Naive thymus-derived CD4-positive, alpha-beta T cell (primary cell): ENCODE results near the gene MTPN. TPM values are rescaled to one million over a fixed set of nuclear protein-coding genes. Genes with fewer than 3 reads are reported as not detected.

Experiments
- ATAC-seq: fragments of 150-1000 bp; cut with Tn5 transposase; 2 replicates; pipeline ENCODE4 v1.10.0; 2021; ENCODE audit warnings: mild to moderate bottlenecking, moderate library complexity
- CTCF ChIA-PET: fragments of 350-600 bp; sonication (Branson Sonifier 250); formaldehyde crosslinking; loops from one replicate; lab custom pipeline; 2021; ENCODE audit warnings: antibody characterized with exemption; lab: Charles Lee
- POLR2A ChIA-PET: fragments of 350-600 bp; sonication (Branson Sonifier 250); formaldehyde crosslinking; loops from one replicate; lab custom pipeline; 2021; ENCODE audit warnings: antibody characterized with exemption, inconsistent platforms; lab: Charles Lee
- DNase-seq, 9 donors: peaks; one replicate each; pipeline versions ENCODE4 v3.0.0 to v3.0.0-alpha.2; 2020 to 2022; ENCODE audit warnings: mixed read lengths in 1 of 9
- H3K27ac ChIP-seq: one replicate; pipeline ENCODE4 v1.7.0; 2013; ENCODE audit warnings: mild to moderate bottlenecking, low read depth, low read length, moderate library complexity
- H3K27me3 ChIP-seq, 2 donors: one replicate each; pipeline ENCODE4 v1.7.0; 2013; ENCODE audit warnings: low read length in 2 of 2, mild to moderate bottlenecking in 2 of 2, moderate library complexity in 2 of 2; ENCODE audit not compliant: control insufficient read depth in 2 of 2, insufficient read depth in 2 of 2
- H3K36me3 ChIP-seq, 3 experiments: 1 replicate in 2 of 3; 2 replicates in 1 of 3; pipeline ENCODE4 v1.7.0; 2013; ENCODE audit warnings: low read length in 3 of 3, mild to moderate bottlenecking in 3 of 3, moderate library complexity in 1 of 3; ENCODE audit not compliant: insufficient read depth in 3 of 3, control insufficient read depth in 2 of 3
- H3K4me1 ChIP-seq, 2 donors: one replicate each; pipeline ENCODE4 v1.7.0; 2013; ENCODE audit warnings: low read length in 2 of 2, mild to moderate bottlenecking in 2 of 2, moderate library complexity in 1 of 2; ENCODE audit not compliant: control insufficient read depth in 2 of 2, insufficient read depth in 2 of 2
- H3K4me3 ChIP-seq: 2 replicates; pipeline ENCODE4 v1.7.0; 2013; ENCODE audit warnings: mild to moderate bottlenecking, low read length
- H3K9me3 ChIP-seq, 3 experiments: 1 replicate in 2 of 3; 2 replicates in 1 of 3; pipeline ENCODE4 v1.7.0; 2013; ENCODE audit warnings: low read length in 3 of 3; ENCODE audit not compliant: control insufficient read depth in 2 of 3
- H3K27ac Mint-ChIP-seq, 9 donors: one replicate each; pipeline ENCODE4 v1.8.0; 2020 to 2022; ENCODE audit warnings: mixed read lengths in 9 of 9, mild to moderate bottlenecking in 8 of 9, moderate library complexity in 5 of 9, inconsistent platforms in 2 of 9
- H3K27me3 Mint-ChIP-seq, 5 donors: one replicate each; pipeline ENCODE4 v1.8.0; 2021 to 2022; ENCODE audit warnings: mixed read lengths in 5 of 5, mild to moderate bottlenecking in 1 of 5
- H3K36me3 Mint-ChIP-seq, 5 donors: one replicate each; pipeline ENCODE4 v1.8.0; 2020 to 2022; ENCODE audit warnings: mixed read lengths in 5 of 5, mild to moderate bottlenecking in 3 of 5, inconsistent platforms in 1 of 5
- H3K4me1 Mint-ChIP-seq, 7 donors: one replicate each; pipeline ENCODE4 v1.8.0; 2020 to 2022; ENCODE audit warnings: mixed read lengths in 7 of 7, mild to moderate bottlenecking in 3 of 7, inconsistent platforms in 1 of 7
- H3K4me3 Mint-ChIP-seq, 10 donors: one replicate each; pipeline ENCODE4 v1.8.0; 2020 to 2022; ENCODE audit warnings: mild to moderate bottlenecking in 10 of 10, mixed read lengths in 10 of 10, moderate library complexity in 6 of 10, inconsistent platforms in 2 of 10
- H3K9me3 Mint-ChIP-seq, 11 donors: one replicate each; pipeline ENCODE4 v1.8.0; 2020 to 2022; ENCODE audit warnings: mixed read lengths in 11 of 11, mild to moderate bottlenecking in 4 of 11, inconsistent platforms in 1 of 11, moderate library complexity in 1 of 11
- intact Hi-C, 2 donors: fragments of 100-400 bp; cut with micrococcal nuclease; formaldehyde crosslinking; loops; one replicate each; pipeline ENCODE4 v1.15.1; 2023
- polyA plus RNA-seq, 2 donors: library from polyadenylated mRNA; unstranded; fragments of 300-500 nt; fragmentation: Illumina TruSeq; gene quantifications; one replicate each; pipeline ENCODE4 v1.2.3, GENCODE V29; 2021
- total RNA-seq, 6 experiments: library from RNA in 5 of 6; stranded (reverse) in 5 of 6; gene quantifications; 1 replicate in 5 of 6; 2 replicates in 1 of 6; pipeline ENCODE4 v1.2.3 and lab custom pipeline; 2021 to 2026

The MTPN gene
- total and polyA plus RNA-seq, 7 experiments from 2014 or later = 49.9 to 117 (median 80.7) TPM

- DNase-seq (no peak), ATAC-seq (no peak)
- Mint-ChIP-seq H3K4me1 (peaks cover 29 to 88% (median 81%) of the 10 kb centered on the region in 7 donors), H3K27me3 (no peaks in the 10 kb centered on the region), H3K4me3 (peak overlapping the region in 1 of 10 donors; percentile 13), H3K9me3 (peaks cover 0 to 1% (median 0%) of the 10 kb centered on the region in 11 donors), H3K27ac (peak overlapping the region in 2 of 9 donors; percentile 5 to 81), H3K36me3 (peaks cover 0 to 56% (median 23%) of the 10 kb centered on the region in 5 donors)
- no peaks in the 10 kb centered on the region for H3K9me3 ChIP-seq
- no peak overlapping the region for H3K4me3 ChIP-seq
- H3K36me3 ChIP-seq = peaks cover 0 to 5% (median 0%) of the 10 kb centered on the region in 3 experiments
- H3K27me3 ChIP-seq = no peaks in the 10 kb centered on the region
- intact Hi-C loops = no loop called here
- ChIA-PET POLR2A (no interaction called here), CTCF (no interaction called here)
- H3K4me1 ChIP-seq = no peaks in the 10 kb centered on the region
- H3K27ac ChIP-seq = no peak overlapping the region
These were observed 19.5 kb downstream of the MTPN start for GRCh38 chr7:135957627-135958026.

GRCh38 chr7:135956393-135956792 is 20.8 kb downstream of the MTPN start:
- Histone ChIP-seq H3K27ac (no peak overlapping the region), H3K27me3 (no peaks in the 10 kb centered on the region), H3K9me3 (no peaks in the 10 kb centered on the region), H3K36me3 (peaks cover 0 to 8% (median 0%) of the 10 kb centered on the region in 3 experiments), H3K4me3 (no peak overlapping the region), H3K4me1 (no peaks in the 10 kb centered on the region)
- Mint-ChIP-seq H3K27me3 (no peaks in the 10 kb centered on the region), H3K36me3 (peaks cover 0 to 58% (median 31%) of the 10 kb centered on the region in 5 donors), H3K4me1 (peaks cover 27 to 86% (median 81%) of the 10 kb centered on the region in 7 donors), H3K27ac (peak overlapping the region in 2 of 9 donors; percentile 27 to 40), H3K4me3 (peak overlapping the region in 2 of 10 donors; percentile 3 to 10), H3K9me3 (peaks cover 0 to 1% (median 0%) of the 10 kb centered on the region in 11 donors)
- CTCF ChIA-PET = interaction anchor here (0.8 kb wide), 1 partner anchor 10 kb away, joined by 6 read pairs; no protein-coding TSS in a partner anchor
- intact Hi-C loops = no loop called here
- POLR2A ChIA-PET = no interaction called here
- no peak for DNase-seq
- no peak for ATAC-seq

DNA sequence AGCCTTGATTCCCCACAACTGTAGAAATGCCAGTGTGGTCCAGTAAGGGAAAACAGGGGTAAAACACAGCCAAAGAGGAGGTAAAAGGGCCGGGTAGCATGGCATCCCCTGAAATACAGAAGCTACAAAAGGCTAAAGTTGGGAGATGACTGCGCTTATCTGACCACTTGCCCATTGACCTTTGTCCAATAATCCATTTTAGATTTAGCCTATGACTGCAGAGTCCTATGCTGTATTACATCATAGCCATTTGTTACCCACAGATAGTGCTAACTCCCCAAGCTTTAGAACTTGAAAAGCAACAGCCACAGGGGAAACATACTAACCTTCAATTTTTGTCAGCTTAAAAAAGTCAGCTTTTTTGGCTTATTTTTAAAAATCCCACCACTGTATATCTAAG is 26.2 kb downstream of the MTPN start:
- H3K27ac ChIP-seq = no peak overlapping the region
- peaks cover 11 to 35% (median 19%) of the 10 kb centered on the region in 3 experiments for H3K36me3 ChIP-seq
- CTCF ChIA-PET = interaction anchor here (1.0 kb wide), 1 partner anchor 307 kb away, joined by 3 read pairs; no protein-coding TSS in a partner anchor
- H3K9me3 ChIP-seq = no peaks in the 10 kb centered on the region
- H3K4me3 ChIP-seq = no peak overlapping the region
- intact Hi-C loops = no loop called here
- Mint-ChIP-seq H3K36me3 (peaks cover 11 to 64% (median 35%) of the 10 kb centered on the region in 5 donors), H3K4me3 (no peak overlapping the region), H3K27ac (no peak overlapping the region), H3K27me3 (no peaks in the 10 kb centered on the region), H3K4me1 (peaks cover 23 to 78% (median 72%) of the 10 kb centered on the region in 7 donors), H3K9me3 (peaks cover 0 to 5% (median 0%) of the 10 kb centered on the region in 11 donors)
- ATAC-seq = no peak
- DNase-seq = no peak
- POLR2A ChIA-PET = no interaction called here
- peaks cover 0 to 7% of the 10 kb centered on the region in 2 donors for H3K4me1 ChIP-seq
- no peaks in the 10 kb centered on the region for H3K27me3 ChIP-seq

GRCh38 chr7:135950429-135950828 is 26.7 kb downstream of the MTPN start:
- no peak overlapping the region for H3K27ac ChIP-seq
- H3K27me3 Mint-ChIP-seq = no peaks in the 10 kb centered on the region
- peaks cover 11 to 35% (median 19%) of the 10 kb centered on the region in 3 experiments for H3K36me3 ChIP-seq
- POLR2A ChIA-PET = no interaction called here
- H3K4me1 Mint-ChIP-seq = peaks cover 23 to 78% (median 67%) of the 10 kb centered on the region in 7 donors
- peaks cover 0 to 5% (median 0%) of the 10 kb centered on the region in 11 donors for H3K9me3 Mint-ChIP-seq
- H3K36me3 Mint-ChIP-seq = peaks cover 11 to 61% (median 35%) of the 10 kb centered on the region in 5 donors
- no peak overlapping the region for H3K27ac Mint-ChIP-seq
- no peaks in the 10 kb centered on the region for H3K27me3 ChIP-seq
- H3K4me3 Mint-ChIP-seq = no peak overlapping the region
- H3K9me3 ChIP-seq = no peaks in the 10 kb centered on the region
- DNase-seq = no peak
- CTCF ChIA-PET = interaction anchor here (0.6 kb wide), 1 partner anchor 9 kb away, joined by 3 read pairs; no protein-coding TSS in a partner anchor
- intact Hi-C loops = no loop called here
- ATAC-seq = no peak
- no peak overlapping the region for H3K4me3 ChIP-seq
- peaks cover 0 to 7% of the 10 kb centered on the region in 2 donors for H3K4me1 ChIP-seq

DNA sequence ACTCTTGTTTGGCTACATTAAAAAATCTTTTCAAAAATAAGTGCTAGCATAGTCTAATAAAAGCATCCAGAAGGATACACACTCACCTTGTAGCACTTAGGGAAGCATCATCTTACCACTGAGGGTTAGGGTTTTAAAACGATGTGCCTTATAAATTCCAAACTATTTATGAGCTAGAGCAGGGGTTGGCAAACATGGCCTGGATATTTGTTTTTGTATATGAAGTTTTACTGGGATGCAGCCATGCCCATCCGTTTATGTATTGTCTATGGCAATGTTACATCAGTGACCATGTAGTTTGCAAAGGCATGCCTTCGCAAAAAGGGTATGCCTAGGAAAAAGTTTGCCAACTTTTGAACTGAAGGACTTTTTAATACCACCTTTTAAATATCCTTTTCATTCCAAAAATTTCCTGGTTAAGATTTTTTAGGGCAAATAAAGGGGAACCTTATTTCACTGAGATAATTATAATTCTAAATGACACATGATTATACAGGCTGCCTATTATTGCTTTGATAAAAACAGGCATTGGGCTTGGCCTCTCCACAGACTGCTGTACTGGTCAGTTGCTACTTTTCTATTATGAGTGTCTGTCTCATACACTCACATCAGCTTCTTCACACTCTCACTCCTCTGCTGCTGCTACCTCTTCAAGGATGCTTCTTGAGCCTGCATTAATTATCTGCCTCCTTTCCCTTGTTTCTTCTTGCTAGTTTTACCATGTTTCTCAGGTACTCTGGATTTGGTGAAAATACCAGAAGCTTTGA is 30.7 kb downstream of the MTPN start:
- Histone ChIP-seq H3K27me3 (no peaks in the 10 kb centered on the region), H3K9me3 (no peaks in the 10 kb centered on the region), H3K4me1 (peaks cover 1 to 7% of the 10 kb centered on the region in 2 donors), H3K4me3 (no peak overlapping the region), H3K27ac (no peak overlapping the region), H3K36me3 (peaks cover 11 to 33% (median 19%) of the 10 kb centered on the region in 3 experiments)
- peaks cover 11 to 53% (median 23%) of the 10 kb centered on the region in 5 donors for H3K36me3 Mint-ChIP-seq
- no peak overlapping the region for H3K4me3 Mint-ChIP-seq
- H3K27me3 Mint-ChIP-seq = no peaks in the 10 kb centered on the region
- peaks cover 13 to 74% (median 59%) of the 10 kb centered on the region in 7 donors for H3K4me1 Mint-ChIP-seq
- POLR2A ChIA-PET = no interaction called here
- CTCF ChIA-PET = no interaction called here
- peak overlapping the region in 2 of 9 donors; percentile 7 to 16 for H3K27ac Mint-ChIP-seq
- ATAC-seq (no peak), DNase-seq (no peak)
- peaks cover 0 to 4% (median 0%) of the 10 kb centered on the region in 11 donors for H3K9me3 Mint-ChIP-seq
- intact Hi-C loops = no loop called here

GRCh38 chr7:135944753-135945152 is 32.4 kb downstream of the MTPN start:
- H3K36me3 ChIP-seq = peaks cover 0 to 16% (median 13%) of the 10 kb centered on the region in 3 experiments
- no peak overlapping the region for H3K27ac ChIP-seq
- CTCF ChIA-PET = no interaction called here
- Mint-ChIP-seq H3K27ac (no peak overlapping the region), H3K4me1 (peaks cover 12 to 75% (median 60%) of the 10 kb centered on the region in 7 donors), H3K4me3 (no peak overlapping the region), H3K36me3 (peaks cover 4 to 36% (median 12%) of the 10 kb centered on the region in 5 donors), H3K27me3 (no peaks in the 10 kb centered on the region), H3K9me3 (peaks cover 0 to 4% (median 0%) of the 10 kb centered on the region in 11 donors)
- H3K9me3 ChIP-seq = no peaks in the 10 kb centered on the region
- POLR2A ChIA-PET = interaction anchor here (1.2 kb wide), 1 partner anchor 25 kb away, joined by 3 read pairs; no protein-coding TSS in a partner anchor
- H3K27me3 ChIP-seq = no peaks in the 10 kb centered on the region
- ATAC-seq (no peak), DNase-seq (no peak)
- H3K4me1 ChIP-seq = peaks cover 0 to 8% of the 10 kb centered on the region in 2 donors
- no peak overlapping the region for H3K4me3 ChIP-seq
- intact Hi-C loops = no loop called here
